ENCODE measurements around the gene PRKRA. TPM values are rescaled to one million over a fixed set of nuclear protein-coding genes. Genes with fewer than 3 reads are reported as not detected.

PRKRA gene
- 39.3 and 41.2 TPM in 2 replicates for total RNA-seq

DNA sequence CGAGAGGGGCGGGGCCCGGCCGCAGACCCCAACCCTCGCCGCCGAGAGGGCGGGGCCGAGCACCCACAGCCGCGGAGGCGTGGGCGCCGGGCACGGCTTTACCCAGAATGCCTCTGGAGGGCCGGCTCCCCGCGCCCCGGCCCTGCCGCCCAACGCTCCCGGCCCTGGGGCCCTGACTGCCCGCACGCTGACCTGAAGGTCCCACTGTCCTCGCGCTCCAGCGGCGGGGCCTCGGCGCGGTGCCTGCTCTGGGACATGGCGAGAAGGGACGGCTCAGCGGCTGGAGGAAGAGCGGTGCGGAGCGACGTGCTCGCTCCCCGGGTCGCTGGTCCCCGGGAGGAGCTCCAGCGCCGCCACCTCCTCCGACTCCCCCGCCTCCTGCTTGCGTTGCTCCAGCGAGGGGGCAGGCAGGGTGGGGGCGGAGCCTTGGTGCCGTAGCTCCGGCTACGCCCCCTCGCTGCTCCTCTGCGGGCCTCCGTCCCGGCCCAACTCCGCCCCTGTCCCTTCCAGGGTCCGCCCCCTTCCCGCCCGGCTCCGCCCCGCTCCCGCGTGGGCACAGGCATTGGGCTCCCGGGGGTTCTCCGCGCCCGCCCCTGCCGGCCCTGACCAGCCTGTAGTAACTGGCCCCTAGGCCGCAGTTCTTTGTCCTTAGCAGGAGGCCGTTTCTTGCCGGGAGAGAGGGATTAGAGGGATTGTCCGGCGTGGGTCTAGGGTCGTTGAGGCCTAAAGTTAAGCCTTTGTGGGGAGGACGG, at the start of gene PRKRA, which contains the start of gene PJVK:
TSS of gene PRKRA (minus strand) at position 402 of the 752 bp plus-strand sequence. CDS start at position 257, 145 bp downstream.
TSS of gene PJVK (plus strand) at position 605 of the 752 bp plus-strand sequence. CDS start 2,032 bp downstream, outside the sequence.

DNA sequence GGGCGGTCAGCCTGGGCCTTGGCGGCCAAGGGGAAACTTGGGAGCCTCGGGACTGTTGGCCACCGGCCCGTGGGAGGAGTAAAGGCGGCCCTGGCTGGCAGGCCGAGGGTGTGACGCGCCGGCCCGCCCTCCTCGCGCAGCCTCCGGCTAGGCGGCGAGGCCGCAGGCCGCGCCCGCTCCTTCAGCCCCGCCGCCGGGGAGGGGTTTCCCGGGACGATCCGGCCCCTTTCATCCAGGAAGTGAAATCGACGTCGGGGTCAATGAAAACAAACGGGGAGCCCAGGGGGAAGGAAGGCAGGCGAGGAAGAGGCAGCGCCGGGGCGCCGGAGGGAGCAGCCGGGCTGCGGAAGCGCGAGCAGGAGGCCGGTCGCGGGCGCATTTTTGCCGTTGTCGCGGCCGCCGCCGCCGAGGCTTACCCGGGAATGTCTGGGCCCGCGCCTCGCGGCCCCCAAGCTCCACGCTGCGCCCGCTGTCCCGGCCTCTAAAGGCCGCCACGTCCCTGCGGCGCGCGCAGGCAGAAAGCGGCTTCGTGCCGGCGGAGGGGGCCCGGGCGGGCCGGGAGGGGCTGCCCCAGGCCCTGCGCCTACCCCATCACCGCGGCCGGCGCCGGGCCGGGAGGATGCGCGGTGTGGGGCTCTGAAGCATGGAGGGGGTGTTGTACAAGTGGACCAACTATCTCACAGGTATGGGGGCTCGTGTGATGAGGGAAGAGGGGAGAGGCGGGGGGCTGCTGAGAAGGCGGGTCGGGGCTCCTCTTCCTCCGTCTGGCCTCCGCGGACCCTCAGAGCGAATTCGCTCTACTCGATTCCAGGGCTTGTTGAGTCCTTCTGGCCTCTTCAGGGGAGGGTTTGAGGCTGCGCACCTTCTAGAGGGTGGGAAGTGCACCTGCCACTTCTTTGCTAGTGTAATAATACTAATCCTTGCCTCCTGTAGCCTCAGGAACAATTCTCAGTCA, 29.5 kb upstream of the PRKRA start, which contains the start of gene PLEKHA3:
TSS of gene PLEKHA3 (plus strand) at position 231 of the 955 bp plus-strand sequence. CDS start at position 644, 413 bp downstream.

DNA sequence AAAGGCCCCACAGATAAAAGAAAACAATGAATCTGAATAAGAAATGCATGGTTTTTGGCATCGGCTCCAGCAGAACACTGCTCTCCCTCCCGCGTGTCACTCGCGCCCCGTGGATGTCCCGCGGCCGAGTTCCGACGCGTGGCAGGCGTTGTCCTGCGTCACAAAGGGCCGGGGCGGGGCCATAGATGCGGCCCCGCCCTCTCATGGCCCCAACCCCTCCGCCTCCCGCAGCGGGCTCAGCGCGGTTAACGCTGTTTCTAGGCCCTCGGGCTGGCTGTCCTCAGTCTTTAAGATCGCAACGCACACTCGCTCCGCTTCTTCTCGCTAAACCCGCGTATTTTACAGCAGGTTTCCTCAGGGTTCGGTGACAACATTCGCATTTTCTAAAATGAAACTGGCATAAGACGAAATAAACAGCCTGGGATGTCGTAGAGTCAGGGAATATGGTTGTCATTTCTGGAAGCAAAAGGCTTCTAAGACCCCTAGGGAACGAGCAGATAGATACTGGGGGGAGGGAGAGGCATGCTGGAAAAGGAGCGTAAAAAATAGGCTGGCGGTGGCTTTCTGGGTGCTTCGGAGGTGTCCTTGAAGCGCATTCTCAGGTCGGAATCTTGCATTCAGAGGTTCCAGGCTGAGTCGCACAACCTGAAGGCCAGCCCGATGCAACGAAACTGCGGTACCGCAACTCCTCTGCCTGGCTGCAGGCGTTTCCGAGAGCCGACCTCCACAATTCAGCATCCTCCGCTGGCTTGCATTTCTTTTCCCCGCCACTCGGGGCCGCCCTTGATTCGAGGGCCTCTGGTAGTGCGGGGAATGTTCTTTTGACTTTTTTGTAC, 27.7 kb upstream of the PRKRA start, which contains the start of gene FKBP7:
TSS of gene FKBP7 (minus strand) at position 162 of the 836 bp plus-strand sequence. CDS start at position 61, 101 bp downstream.

Other genes starting within 250 kb of the PRKRA start
- 0.74 and 0.78 TPM in 2 replicates for gene PJVK, start 203 bp upstream of the PRKRA start, total RNA-seq
- 6.0 and 6.9 TPM in 2 replicates for gene FKBP7, start 27.4 kb upstream of the PRKRA start, total RNA-seq
- 1.5 and 3.9 TPM in 2 replicates for gene PLEKHA3, start 29.3 kb upstream of the PRKRA start, total RNA-seq

All from airway epithelial cell (primary cell).